ENCODE results near the gene JAZF1. TPM values are rescaled to one million over a fixed set of nuclear protein-coding genes. Genes with fewer than 3 reads are reported as not detected.

The JAZF1 gene
- total and polyA plus RNA-seq, 2 of the 8 experiments (the other 6 are each of a cell fraction or from before 2014, with no cell fraction given), result 2.6 to 21.8 TPM

- no peak for TF ChIP-seq ATF3 (IDR thresholded peaks at IDR 0.05; ENCODE audit: insufficient read depth, low read depth, low read length)
Observed at GRCh38 chr7:28061824-28062196, 118.8 kb downstream of the JAZF1 start (continued).

Measured in H1 (cell line).